ENCODE data around the gene ARL15. TPM values are rescaled to one million over a fixed set of nuclear protein-coding genes. Genes with fewer than 3 reads are reported as not detected.
"Not testable (repeated sequence)": the region's sequence is repeated elsewhere in the genome, so short reads cannot be mapped to it uniquely, and the experiment has no call there.

ARL15 gene
- total RNA-seq, 2 donors from 2014 or later: 11.4 to 22.8 TPM

- H3K27me3 ChIP-seq: no peaks in the 10 kb centered on the region
- no peaks in the 10 kb centered on the region for H3K36me3 ChIP-seq
- no peak overlapping the region for H3K27ac ChIP-seq
- H3K9me3 ChIP-seq: no peaks in the 10 kb centered on the region
- H3K4me3 ChIP-seq: no peak overlapping the region
- no peak for TF ChIP-seq CTCF (IDR thresholded peaks at IDR 0.05)
- no peak for DNase-seq (ENCODE audit: low spot score)
- no peaks in the 10 kb centered on the region for H3K4me1 ChIP-seq
Measured at GRCh38 chr5:53871775-53872174, 438.6 kb downstream of the ARL15 start.

- Histone ChIP-seq H3K36me3 (no peaks in the 10 kb centered on the region), H3K4me3 (no peak overlapping the region), H3K9me3 (no peaks in the 10 kb centered on the region), H3K27ac (no peak overlapping the region), H3K4me1 (no peaks in the 10 kb centered on the region), H3K27me3 (no peaks in the 10 kb centered on the region)
- TF ChIP-seq CTCF (IDR thresholded peaks at IDR 0.05): peak in 1 of 2 donors; percentile 27
- no peak for DNase-seq (ENCODE audit: low spot score)
Measured at GRCh38 chr5:53871050-53871449, 439.3 kb downstream of the ARL15 start.

GRCh38 chr5:53858700-53859456 lies 451.5 kb downstream of the ARL15 start:
- no peaks in the 10 kb centered on the region for H3K4me1 ChIP-seq
- no peak for DNase-seq (ENCODE audit: low spot score)
- no peaks in the 10 kb centered on the region for H3K27me3 ChIP-seq
- no peaks in the 10 kb centered on the region for H3K36me3 ChIP-seq
- TF ChIP-seq CTCF (IDR thresholded peaks at IDR 0.05): no peak
- no peak overlapping the region for H3K27ac ChIP-seq
- no peak overlapping the region for H3K4me3 ChIP-seq
- peaks cover 0 to 16% of the 10 kb centered on the region in 2 donors for H3K9me3 ChIP-seq

- TF ChIP-seq CTCF (IDR thresholded peaks at IDR 0.05): no peak
- Histone ChIP-seq H3K27me3 (no peaks in the 10 kb centered on the region), H3K36me3 (no peaks in the 10 kb centered on the region), H3K27ac (no peak overlapping the region), H3K4me1 (no peaks in the 10 kb centered on the region), H3K4me3 (no peak overlapping the region), H3K9me3 (peaks cover 0 to 28% of the 10 kb centered on the region in 2 donors)
- no peak for DNase-seq (ENCODE audit: low spot score)
Measured at GRCh38 chr5:53856506-53856905, 453.9 kb downstream of the ARL15 start.

- H3K27ac ChIP-seq; DNase-seq (ENCODE audit: low spot score); H3K4me1 ChIP-seq; H3K27me3 ChIP-seq; H3K9me3 ChIP-seq; H3K4me3 ChIP-seq; H3K36me3 ChIP-seq: not testable (repeated sequence)
Measured at GRCh38 chr5:53836851-53837430, 473.4 kb downstream of the ARL15 start.

- Histone ChIP-seq H3K4me3 (no peak overlapping the region), H3K4me1 (no peaks in the 10 kb centered on the region), H3K36me3 (no peaks in the 10 kb centered on the region), H3K27me3 (no peaks in the 10 kb centered on the region), H3K27ac (no peak overlapping the region), H3K9me3 (peaks cover 0 to 10% of the 10 kb centered on the region in 2 donors)
- no peak for DNase-seq (ENCODE audit: low spot score)
- TF ChIP-seq CTCF (IDR thresholded peaks at IDR 0.05): no peak
Measured at GRCh38 chr5:53834500-53834899, 475.9 kb downstream of the ARL15 start.

MicroRNA genes within 50 kb of the gene (microRNA counts, 767-probe panel; counts per million panel counts)
- 0 to 1,689 counts per million in 2 donors for microRNA hsa-miR-581

Small RNAs within 50 kb of the gene (microRNA-seq; reads per million reads assigned to microRNA genes)
- gene MIR4459 (ENCODE audit: borderline number of aligned reads in 2 of 2, borderline replicate concordance in 1 of 2) (0 reads per million in 2 donors), gene MIR581 (ENCODE audit: borderline number of aligned reads in 2 of 2, borderline replicate concordance in 1 of 2) (0 to 0.71 reads per million in 2 donors)

Other genes starting within 250 kb of the ARL15 start
- 100 to 1,000 TPM; 338 to 442 TPM for gene HSPB3, start 145.1 kb upstream of the ARL15 start, total RNA-seq
- 10 to 100 TPM; 15.8 to 22.2 TPM for gene SNX18, start 207.2 kb upstream of the ARL15 start, total RNA-seq